NT2/D1 (cell line): ENCODE results near the gene AQP12A.

Source experiments
- SUZ12 ChIP-seq: IDR thresholded peaks from 2 replicates; pipeline ENCODE4 v1.6.1; 2011; ENCODE audit not compliant: insufficient read length, insufficient read depth; ENCODE audit errors: extremely low read depth
- YY1 ChIP-seq: IDR thresholded peaks from 2 replicates; pipeline ENCODE4 v1.6.1; 2011; ENCODE audit not compliant: insufficient read length, insufficient read depth
- ZNF274 ChIP-seq: IDR thresholded peaks from 2 replicates; pipeline ENCODE4 v1.6.1; 2011; ENCODE audit warnings: mild to moderate bottlenecking, low read depth, low read length

DNA sequence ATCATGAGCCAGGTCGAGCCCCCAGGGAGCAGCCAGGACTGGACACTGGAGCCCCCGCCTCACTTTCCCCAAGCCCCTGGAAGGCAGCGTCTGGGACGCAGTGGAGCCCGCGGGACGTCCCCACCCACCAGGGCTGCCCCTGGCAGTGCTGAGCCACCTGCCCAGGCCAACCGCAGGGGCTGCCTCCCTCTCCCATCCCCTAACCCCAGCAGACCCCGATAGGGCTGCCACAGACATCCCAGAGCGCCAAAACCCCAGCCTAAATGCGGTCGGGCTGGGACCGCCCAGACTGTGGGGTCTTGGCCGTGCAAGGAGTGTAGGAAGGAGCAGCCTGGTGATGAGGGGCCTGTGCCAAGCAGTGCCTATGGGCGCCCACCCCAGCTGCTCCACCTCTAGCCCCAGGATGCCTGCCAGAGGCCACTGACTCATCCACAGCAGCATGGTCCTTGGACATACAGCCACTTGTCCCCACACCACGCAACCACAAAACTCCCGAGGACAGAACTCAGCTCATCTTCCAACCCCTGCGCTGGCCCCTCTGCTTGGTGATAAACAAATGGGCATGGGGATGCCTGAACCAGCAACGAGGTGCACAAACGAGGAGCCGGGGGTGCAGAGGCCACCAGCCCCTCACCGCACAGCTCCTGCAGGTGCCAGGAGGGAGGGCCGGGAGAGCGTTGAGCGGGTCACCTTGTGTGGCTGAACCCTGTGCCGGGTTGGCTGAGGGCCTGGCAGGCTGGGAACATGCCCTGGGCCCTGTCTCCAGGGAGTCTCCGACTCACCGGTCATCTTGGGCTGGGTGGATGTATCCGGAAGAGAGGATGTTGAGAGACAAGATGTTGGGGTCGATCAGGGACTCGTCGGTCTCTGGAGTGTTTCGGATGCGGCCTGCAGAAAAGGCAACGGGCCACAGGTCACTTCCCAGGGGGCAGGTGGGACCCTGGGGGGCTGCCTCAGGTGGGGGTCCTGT, 44.9 kb downstream of the AQP12A start:
- TF ChIP-seq YY1 = no peak
- TF ChIP-seq ZNF274 = no peak
- TF ChIP-seq SUZ12 = no peak
